ENCODE measurements around the gene PTH2R.
"Not testable (repeated sequence)": the region's sequence is repeated elsewhere in the genome, so short reads cannot be mapped to it uniquely, and the experiment has no call there.

The PTH2R gene, protein sequence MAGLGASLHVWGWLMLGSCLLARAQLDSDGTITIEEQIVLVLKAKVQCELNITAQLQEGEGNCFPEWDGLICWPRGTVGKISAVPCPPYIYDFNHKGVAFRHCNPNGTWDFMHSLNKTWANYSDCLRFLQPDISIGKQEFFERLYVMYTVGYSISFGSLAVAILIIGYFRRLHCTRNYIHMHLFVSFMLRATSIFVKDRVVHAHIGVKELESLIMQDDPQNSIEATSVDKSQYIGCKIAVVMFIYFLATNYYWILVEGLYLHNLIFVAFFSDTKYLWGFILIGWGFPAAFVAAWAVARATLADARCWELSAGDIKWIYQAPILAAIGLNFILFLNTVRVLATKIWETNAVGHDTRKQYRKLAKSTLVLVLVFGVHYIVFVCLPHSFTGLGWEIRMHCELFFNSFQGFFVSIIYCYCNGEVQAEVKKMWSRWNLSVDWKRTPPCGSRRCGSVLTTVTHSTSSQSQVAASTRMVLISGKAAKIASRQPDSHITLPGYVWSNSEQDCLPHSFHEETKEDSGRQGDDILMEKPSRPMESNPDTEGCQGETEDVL

DNA sequence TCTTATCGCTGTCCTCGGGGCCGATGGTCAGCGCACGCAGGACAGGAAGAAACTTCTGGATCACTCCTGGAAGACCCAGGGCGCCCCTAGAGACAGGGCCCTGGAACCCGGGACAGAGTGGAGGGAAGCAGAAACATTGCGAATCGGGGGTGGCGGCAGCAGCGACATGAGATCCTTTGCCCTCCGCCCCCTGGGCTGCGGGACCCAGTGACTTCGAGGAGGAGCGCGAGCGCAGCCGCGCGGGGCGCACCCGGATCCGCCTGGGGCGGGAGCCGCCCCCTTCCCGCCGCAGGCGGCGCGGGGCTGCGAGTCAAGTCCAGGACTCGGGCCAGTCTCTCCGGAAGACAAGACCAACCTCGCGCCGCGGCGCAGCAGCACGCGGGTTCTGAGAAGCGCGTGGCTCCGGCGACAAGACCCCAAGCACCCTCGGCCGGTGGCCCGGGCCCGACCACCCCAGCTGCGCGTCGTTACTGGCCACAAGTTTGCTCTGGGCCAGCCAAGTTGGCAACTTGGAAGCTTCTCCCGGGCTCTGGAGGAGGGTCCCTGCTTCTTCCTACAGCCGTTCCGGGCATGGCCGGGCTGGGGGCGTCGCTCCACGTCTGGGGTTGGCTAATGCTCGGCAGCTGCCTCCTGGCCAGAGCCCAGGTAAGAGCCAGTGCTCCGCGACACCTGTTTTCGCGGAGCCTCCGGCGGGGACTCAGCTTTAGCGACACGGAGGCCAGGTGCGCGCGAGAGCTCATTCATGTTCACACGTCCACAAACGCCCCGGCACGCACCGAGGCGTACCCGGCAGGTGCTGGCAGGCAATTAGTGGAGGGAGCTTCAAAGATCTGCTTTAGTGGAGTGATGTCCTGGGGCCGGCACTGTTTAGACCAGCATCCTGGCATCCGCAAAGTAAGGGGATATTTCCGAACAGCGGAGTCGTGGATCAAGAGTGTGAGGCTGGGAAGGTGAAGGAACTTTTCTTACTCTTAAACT lies at the start of gene PTH2R:
PTH2R (plus strand) TSS at position 319 of the 978 bp plus-strand sequence; CDS start at position 571, 252 bp downstream.
- no peak for DNase-seq

DNA sequence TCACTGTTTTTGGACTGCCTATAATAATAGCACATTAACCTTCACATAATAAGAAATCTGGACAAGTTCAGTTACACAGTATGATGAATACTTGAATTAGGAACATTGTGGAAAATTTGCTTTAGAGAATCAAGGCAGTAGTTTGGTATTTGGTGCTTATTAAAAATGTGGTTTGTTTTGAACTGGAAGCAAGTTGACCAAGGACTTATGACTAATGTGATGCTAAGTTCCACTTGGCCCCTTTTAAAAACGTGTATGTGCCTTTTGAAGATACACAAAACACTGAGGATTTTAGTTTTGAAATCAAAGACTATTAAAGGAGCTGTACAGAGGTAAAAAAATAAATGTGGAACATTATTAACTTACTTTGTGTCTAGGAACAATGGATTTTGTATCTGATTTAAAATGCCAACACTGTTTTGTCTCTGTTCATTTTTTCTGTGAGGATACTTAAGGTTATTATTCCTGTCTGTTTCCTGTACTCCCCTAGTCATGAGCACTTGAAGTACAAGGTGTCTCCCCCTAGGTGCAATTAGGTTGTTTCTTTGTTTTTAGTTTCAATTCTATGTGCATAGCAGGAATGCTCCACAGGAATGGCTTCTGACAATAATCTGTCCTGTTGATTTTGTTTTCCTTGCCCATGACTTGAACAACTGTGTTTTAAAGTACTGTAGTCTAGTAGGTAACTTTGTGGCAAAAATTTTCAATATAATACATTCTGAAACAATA lies 49.6 kb upstream of the PTH2R start:
- no peak for DNase-seq

DNA sequence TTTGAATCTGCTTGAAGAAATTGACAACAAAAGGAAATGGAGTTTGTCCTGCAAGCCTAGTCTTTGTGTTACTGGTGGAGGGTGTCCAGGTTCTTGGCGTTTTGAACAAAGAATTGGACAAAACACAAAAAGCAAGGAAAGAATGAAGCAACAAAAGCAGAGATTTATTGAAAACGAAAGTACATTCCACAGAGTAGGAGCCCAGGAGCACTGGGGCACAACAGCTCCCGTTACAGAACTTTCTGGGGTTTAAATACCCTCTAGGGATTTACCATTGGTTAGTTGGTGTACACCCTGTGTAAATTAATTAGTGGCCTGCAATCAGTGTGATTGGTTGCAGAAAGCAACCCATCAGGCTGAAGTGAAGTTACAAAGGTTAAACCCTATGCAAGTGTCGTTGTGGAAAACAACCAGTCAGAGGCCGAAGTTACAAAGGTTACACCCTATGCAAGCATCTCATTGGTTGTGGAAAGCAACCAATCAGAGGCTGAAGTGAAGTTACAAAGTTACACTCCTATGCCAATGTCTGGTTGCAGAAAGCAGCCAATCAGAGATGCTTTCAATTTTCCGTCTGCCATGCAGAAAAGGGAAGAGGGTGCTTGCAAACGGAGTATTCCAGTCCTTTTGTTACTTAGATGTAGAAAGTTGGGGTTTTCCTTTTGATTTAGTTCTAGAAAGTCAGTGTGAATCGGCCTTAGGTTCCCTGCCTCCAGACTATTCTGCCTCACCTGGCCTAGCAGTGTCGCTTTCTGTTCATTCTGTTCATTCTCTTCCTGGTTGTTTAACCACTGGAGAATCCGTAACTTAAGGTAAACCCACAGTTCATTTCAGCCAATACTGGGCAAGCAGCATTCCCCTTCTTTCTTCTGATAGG lies 47.6 kb upstream of the PTH2R start:
- DNase-seq = no peak

DNA sequence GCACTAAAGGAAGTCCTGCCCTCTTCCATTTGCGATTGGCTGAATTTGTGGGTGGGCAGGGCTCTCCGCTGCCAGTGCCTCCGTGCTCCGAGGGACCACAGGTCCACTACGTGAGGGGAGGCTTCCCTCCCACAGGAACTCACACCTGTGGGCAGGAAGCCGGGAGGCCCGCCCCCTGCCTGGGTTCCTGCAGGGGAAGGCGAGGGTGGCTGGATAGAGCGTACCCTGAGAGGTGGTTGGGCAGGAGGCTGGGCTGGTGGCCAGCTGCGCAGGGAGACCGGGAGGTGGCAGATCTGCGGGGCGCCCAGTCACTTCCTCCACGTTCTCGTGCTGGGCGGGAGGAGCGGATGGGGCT lies 47.0 kb upstream of the PTH2R start:
- no peak for DNase-seq

DNA sequence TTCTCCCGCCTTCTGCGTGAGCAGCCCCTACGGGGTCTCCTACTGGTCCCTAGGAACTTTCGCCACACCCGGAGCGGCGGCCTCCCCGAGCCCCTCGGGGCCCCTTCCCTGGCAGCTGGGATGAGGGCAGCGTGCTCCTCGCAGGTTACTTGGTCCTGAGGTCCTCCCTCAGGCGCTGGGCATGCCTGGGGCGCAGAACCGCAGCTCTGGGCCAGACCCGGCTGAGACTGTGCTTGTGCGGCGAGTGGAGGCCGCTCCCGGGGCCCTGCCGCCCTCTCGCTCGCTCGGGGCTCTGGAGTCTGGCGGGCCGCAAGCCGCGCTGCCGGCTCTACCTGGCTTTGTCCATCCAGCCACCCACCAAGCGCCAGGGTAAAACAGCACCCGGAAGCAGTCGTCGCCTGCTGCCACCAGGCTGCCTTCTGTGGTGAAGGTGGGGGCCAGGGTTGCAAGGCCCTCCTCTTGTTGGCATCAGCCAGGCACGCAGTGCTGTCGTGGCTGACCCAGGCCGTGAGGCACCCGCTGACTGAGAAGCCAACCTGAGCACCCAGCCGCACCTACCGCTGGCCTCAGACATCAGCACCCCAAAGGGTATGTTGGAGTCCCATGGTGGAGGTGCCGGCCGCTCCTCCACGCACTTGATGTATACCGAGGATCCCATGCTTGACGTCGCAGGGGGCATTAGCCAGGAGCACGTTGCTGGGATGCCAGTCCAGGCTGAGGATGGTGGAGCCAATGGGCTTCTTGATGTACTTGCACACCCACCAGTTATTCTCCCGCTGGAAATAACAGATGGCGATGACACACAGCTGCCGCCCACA lies 46.1 kb upstream of the PTH2R start:
- no peak for DNase-seq

DNA sequence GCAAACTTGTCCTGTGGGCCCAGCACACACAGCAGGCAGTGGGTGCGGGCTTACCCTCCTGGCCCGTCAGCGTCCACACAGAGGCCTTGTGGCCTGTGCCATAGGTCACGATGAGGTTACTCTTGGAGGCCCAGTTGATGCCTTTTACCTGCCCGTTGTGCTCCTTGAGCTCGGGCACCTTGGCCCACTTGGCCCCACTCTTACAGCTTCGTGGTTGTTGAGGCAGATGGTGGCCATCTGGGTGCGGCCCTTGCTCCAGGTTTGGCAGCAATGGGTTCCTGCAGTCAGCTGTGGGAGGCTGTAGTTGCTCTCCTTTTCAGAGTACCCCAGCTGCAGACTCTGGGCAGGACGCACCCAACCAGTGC lies 45.5 kb upstream of the PTH2R start:
- DNase-seq = no peak

DNA sequence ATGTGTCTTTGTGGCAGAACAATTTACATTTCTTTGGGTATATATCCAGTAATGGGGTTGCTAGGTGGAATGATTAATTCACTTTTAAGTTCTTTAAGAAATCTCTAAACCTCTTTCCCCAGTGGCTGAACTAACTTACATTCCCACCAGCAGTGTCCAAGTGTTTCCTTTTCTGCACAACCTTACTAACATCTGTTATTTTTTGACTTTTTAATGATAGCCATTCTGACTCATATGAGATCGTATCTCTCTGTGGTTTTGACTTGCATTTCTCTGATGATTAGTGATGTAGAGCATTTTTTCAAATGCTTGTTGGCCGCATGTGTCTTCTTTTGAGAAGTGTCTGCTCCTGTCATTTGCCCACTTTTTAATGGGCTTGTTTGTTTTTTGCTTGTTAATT lies 43.1 kb upstream of the PTH2R start:
- no peak for DNase-seq

DNA sequence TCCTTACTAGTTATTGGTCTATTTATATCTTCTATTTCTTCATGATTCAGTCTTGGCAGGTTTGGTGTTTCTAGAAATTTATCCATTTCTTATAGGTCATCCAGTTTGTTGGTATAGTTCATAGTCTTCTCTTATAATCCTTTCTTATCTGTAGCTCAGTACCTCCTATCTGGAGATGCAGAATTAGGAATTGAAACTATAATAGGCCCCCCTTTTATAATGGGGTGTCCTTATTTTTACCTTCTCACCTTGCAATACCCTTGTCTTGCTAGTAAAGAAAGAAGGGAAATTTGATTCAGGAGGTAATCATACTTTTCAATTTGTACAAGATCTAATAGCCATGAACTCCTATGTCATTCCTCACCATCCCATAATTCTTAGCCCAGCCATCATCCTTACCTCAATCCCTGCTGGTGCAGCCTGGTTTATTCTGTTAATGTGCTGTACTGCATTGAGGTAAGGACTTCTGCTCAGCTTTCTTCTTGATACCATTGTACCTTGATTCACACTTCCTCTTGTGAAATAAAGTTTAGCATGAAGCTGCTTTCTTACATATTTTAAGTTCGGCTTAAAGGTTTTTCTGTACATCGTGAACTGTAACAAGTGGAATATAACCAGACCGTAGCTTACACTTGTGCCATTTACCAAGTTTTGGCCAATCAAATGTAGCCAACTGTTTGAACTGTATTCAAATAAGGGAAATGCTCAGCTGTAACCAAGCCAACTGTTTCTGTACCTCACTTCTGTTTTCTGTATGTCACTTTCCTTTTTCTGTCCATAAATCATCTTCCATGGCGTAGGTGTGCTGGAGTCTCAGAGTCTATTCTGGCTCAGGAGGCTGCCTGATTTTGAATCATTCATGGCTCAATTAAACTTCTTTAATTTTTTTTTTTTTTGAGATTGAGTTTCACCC lies 40.1 kb upstream of the PTH2R start:
- DNase-seq = no peak

DNA sequence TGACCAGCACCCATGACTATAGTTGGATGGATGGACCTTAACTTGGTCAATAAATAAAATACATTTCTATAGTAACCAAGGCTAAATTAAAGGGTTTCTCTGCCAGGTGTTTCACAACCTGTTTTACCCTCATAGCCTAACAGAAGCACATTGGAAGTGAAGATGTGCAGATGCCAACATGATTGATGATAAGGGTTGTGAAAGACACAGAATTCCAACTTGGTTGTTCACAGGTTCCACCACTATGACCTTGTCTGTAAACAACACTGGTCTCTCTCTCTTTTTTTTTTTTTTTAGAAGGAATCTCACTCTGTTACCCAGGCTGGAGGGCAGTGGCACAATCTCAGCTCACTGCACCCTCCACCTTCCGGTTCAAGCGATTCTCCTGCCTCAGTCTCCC lies 37.5 kb upstream of the PTH2R start:
- no peak for DNase-seq

DNA sequence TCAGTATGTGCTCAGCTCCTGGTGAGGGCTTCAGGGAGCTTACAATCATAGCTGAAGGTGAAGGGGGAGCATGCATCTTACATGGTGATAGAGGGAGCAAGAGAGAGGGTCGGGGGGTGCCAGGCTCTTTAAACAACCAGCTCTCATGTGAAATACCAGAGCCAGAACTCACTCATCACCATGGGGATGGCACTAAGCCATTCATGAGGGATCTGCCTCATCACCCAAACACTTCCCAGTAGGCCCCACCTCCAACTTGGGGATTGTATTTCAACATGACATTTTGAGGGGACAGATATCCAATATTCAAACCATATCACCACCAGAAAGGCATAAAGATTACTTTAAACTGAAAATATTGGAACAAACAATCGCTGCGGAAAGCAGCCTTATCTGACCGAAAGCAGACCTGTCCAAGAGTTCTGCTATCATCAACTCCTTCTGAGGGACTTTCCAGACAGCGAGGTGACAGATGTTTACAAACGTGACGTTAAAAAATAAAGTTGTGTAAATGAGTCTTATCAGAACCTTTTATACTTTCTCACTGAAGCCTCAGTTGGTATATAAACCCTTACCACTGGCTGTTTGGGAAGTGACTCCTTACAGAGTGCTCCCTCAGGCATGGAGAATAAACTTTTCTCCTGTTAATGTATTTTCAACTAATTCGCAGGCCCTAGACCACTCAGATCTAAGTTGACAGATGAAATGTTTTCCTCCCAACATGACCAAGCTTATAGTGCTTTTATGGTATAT lies 35.5 kb upstream of the PTH2R start:
- no peak for DNase-seq

DNA sequence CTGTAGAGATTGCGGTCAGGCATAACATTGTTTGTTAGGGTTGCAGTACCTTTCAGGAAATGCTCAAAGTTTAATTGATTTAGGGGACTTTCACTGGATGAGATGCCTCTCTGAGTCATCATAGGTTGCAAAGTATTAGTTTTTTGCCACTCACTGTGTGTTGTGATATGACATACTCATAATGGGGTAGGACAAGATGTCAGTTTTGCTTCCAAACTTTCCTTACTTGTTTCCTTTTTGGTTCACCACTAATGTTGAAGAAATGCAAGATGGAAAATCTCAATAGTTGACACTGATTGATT lies 35.0 kb upstream of the PTH2R start:
- DNase-seq = no peak

DNA sequence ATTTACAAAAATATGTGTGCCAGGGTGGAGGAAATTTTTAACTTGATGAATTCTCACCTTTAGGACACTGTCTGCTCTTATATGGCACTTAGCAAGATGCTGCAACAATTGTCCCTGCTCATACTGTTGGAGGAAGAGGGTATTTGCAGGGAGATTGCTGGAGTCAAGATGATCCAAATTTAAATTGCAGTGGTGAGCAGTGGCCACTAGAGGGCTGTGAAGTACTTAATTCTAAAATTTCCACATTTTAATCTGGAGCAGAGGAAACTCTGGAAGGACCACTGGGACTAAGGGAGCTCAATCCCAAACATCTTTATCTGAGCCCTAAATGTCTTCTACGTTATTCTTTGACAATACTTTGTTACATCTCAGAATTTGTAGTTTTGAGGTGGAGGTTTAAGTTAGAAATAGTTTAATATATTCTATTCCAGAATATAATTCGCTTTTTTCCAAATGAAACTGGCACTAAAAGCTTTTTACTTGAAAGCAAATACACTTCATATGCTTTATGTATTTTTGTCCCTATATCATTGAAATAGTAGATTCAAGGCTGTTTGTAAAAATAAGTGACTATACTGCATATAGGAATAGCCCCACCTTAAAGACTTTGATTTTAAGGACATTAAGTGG lies 33.0 kb upstream of the PTH2R start:
- DNase-seq = peak; percentile 5

DNA sequence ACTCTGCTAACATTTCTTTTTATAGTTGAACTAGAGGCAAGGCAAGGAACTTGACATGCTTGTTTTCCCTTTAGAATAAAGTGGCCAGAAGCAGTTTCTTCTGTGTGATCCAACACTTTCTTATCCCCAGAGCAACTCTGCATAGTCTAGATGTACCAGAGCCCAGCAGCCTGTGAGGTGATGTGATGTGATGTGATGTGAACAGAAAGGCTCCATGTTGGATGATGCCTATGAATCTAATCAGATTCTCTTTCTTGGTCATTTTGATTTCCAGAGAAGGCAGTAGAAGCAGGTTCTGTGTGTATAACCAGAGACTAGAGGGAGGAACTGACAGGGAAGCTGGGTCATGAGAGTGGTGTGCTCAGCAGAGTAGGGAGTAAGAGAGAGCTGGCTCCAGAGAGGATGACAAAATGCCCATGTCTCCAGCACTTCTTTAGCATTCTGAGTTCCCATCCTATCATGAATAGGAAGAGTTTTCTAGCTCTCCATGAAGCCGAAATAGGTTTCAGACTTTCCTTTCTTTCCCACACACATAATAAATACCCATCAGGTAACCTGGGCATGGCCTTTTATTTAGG lies 31.0 kb upstream of the PTH2R start:
- no peak for DNase-seq

DNA sequence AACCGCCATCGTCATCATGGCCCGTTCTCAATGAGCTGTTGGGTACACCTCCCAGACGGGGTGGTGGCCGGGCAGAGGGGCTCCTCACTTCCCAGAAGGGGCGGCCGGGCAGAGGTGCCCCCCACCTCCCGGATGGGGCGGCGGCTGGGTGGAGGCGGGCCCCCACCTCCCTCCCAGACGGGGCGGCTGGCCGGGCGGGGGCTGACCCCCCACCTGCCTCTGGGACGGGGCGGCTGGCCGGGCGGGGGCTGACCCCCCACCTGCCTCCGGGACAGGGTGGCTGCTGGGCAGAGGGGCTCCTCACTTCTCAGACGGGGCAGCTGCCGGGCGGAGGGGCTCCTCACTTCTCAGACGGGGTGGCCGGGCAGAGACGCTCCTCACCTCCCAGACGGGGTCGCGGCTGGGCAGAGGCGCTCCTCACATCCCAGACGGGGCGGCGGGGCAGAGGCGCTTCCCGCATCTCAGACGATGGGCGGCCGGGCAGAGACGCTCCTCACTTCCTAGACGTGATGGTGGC lies 29.2 kb upstream of the PTH2R start:
- not testable (repeated sequence) for DNase-seq

DNA sequence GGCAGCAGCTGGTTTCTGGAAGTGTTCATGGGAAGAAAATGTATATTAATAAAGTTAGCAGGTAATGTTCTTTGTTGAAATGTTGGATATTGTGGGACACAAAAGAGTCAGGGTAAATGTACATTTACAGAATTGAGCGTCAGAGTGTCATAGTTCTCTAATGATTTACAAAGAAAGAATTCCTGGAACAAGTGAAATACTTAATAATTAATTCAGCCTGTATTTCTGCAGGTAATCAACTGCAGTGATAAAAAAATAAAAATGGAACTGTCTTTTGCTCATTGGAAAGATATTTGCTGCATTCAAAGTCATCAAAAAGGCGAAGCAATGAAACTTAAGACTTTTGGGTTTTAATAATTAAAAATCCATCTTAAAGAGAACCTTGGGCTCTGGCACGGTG lies 27.4 kb upstream of the PTH2R start:
- DNase-seq = no peak

DNA sequence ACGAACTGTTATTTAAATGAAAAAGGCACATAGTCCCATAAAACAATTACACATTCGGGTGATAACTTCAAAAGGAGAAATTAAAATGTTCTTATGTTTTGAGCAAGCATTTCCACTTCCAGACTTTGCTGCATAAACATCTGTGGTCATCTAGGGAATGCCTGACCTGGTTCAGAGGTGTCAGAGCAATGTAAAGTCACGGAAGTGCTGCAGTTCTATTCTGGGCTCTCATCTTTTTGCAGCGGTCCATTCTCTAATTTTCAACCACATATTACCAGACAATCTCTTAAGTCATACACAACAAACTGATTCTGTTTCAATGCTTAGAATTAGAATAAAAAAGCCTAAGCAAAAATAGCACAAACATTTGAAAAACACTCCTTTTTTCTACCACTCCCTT lies 22.0 kb upstream of the PTH2R start:
- DNase-seq = no peak

DNA sequence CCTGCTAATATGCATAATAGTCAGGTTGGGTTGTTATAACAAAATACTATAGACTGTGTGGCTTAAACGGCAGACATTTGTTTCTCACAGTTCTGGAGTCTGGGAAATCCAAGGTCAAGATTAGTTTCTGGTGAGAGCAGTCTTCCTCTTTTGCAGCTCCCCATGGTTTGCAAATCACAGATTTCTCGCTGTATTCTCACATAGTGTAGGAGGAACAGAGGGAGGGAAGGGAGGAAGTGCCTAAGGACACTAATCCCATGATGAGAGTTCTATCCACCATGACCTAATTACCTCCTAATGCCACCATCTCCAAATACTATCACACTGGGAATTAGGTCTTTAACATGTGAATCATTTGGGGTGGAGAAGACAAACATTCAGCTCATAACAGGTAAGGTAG lies 20.1 kb upstream of the PTH2R start:
- DNase-seq = no peak

DNA sequence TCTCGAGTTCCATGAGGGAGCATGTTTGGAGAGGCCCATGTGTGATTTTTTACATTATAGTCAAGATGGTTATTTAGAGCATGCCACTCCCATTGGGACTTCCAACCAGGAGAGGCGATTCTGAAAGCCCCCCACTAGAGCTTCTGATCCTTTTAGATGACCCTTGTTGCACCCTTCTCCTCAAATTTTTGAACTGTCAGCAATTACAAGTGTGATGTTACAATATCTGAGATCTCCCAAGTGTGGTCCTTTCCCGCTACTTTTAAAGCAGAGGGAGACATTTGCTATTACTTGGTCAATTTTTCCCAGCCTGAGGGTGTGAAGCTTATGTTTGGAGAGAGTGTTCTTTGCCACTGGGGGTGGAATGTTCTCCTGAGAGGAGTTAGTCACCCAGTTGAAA lies 16.7 kb upstream of the PTH2R start:
- no peak for DNase-seq

Measured in T1000 (cell line).